Ureter (tissue), 1 donor: ENCODE results near the gene TGFB1. TPM values are rescaled to one million over a fixed set of nuclear protein-coding genes. Genes with fewer than 3 reads are reported as not detected.

Experiments
- DNase-seq: peaks from one replicate; pipeline ENCODE4 v3.0.0-alpha.2; 2020; ENCODE audit warnings: low spot score
- total RNA-seq: library from RNA; stranded (reverse); gene quantifications from one replicate; pipeline ENCODE4 v1.2.4, GENCODE V29; 2023
- donor health status: DM: yes; HTN: yes; CAD: no.

The TGFB1 gene
- total RNA-seq, 1 donor from 2014 or later: 26.3 TPM

DNA sequence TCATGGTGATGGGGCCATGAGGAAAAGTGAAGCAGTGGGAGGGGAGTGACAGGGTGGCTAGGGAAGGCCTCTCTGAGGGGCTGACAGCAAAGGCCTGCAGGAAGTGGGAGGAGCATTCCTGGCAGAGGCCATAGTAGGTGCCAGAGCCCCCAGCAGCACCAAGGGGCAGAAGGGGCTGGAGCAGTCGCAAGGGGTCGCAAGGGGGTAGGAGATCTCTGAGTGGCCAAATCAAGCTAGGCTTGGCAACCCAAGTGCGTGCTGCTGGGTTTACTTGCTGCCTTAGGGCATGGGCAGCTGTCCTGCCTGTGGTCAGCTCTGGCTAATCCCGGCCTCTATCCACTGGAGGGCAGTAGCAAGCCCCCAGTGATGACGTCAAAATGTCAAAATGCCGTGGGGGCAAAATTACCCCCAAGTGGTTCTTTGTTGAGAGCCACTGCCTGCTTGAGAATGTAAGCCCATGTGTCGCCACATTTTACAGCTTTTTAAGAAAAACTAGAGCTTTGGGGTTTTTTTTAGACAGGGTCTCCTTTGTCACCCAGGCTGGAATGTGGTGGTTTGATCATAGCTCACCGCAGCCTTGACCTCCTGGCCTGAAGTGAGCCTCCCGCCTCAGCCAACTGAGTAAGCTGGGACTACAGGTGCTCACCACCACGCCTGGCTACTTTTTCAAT, 32.0 kb downstream of the TGFB1 start:
- no peak for DNase-seq

DNA sequence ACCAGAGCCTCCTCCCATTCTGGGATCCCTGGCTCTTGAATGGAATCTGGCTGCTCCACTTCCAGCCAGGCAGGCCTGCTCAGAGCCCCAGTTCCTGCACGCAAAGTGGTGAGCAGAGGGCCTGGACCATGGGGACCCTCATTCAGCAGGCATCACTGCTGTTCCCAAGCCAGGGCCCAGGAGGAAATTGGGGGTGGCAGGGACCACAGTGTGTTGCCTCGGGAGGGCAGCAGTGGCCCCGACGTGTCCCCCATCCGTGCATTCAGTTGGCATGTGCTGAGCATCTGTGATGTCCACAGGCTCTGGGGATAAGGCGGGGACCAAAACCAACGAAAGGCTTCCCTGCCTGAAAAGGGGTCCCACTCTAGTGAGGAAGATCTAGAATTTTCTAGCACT, 32.5 kb downstream of the TGFB1 start:
- no peak for DNase-seq

DNA sequence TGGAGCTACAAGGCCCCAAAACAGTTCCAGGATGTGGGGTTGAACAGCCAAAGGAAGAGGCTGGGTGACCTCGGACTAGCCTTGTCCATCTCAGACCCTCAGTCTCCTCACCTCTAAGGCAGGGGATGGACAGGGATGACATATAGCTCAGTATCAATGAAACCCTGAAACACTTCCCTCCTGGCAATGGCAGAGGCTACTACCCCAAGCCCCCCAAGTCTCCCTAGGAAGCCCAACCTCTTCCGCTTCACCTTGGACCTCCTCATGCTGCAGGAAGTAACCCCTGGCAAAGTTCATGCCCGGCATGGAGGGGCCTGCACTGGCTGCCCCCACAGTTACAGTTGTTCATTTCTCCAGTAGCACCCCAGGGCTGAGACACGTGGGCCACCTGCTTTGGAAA, 33.2 kb downstream of the TGFB1 start:
- DNase-seq: no peak

DNA sequence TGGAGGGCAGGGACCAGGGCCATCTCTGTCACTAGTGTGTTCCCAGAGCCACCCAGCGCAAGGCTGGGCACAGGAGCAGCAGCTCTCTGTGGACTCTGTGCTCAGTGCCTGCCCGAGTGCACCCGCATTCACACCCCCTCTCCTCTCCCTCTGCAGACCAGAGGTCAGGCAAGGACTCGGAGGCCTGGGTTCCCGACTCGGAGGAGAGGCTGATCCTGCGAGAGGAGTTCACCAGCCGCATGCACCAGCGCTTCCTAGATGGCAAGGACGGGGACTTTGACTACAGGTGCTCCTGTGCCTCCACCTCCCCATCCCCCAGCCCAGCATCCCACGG, 33.6 kb downstream of the TGFB1 start:
- DNase-seq: no peak

DNA sequence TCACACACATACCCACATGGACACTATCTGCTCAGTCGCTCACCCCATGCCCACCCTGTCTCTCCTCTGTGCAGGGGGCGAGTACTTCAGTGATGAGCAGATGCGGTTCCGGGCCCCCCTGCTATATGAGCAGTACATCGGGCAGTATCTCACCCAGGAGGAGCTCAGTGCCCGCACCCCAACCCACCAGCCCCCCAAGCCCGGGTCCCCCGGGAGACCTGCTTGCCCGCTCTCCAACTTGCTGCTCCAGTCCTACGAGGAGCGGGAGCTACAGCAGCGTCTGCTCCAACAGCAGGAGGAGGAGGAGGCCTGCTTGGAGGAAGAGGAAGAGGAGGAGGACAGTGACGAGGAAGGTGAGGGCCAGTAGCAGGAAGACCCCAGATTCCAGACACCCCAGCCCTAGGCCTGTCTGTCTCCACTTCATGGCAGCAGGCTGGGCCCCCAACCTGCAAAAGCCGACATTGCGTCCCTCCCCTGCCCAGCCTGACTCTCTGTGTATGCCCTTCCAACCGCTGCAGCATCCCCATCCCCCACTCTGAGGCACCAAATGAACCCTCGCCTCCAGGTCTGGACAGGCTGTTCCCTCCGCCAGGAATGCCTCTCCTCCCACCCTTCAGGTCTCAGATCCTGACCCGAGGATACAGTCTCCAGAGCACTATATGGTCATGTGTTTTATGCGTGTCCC, 34.1 kb downstream of the TGFB1 start:
- DNase-seq: no peak

DNA sequence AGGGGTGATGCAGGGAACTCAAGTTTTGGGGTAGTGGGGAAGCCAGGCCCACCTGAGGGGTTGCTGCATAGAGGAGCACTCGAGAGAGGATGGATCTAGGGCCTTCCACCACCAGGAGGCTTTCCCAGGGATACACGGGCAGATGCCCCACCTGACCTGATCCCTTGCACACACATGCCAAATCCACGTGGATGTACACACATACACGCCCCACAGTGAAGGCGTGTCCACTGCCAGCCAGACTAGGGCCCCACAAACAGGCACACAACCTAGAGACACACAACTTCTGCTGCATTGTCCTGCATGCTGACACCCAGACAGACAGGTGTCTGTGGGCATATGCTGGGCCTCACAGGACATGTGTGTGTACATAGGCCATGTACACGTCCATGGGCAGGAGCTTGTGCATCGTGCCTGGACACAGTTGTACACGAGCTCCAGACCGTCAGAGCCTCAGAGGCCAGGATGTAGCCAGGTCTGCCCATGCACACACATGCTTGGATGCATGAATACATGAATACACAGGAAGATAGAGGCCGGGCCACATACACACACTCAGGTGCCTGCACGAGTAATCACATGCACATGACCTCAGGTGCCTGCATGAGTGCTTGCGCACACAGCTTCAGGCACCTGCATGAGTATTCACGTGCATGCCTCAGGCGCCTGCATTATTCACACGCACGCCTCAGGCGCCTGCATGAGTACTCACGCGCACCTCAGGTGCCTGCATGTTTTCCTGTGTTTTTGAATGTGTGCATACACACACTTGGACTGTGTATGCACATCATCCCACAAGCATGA, 34.8 kb downstream of the TGFB1 start:
- DNase-seq: no peak

DNA sequence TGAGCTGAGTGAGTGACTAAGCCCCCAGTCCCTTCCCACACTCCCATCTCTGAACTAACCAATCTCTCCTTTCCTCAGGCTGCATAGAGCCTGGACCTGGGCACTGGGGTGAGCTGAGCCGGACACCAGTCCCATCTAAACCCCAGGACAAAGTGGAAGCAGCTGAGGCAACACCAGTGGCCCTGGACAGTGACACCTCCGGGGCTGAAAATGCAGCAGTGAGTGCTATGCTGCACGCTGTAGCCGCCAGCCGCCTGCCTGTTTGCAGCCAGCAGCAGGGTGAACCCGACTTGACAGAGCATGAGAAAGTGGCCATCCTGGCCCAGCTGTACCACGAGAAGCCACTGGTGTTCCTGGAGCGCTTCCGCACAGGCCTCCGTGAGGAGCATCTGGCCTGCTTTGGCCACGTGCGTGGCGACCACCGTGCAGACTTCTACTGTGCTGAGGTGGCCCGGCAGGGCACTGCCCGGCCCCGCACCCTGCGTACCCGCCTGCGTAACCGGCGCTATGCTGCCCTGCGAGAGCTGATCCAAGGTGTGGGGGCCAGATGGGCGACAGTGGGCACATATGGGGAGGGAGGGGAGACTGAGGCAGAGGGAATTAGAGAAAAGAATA, 37.3 kb downstream of the TGFB1 start:
- no peak for DNase-seq

DNA sequence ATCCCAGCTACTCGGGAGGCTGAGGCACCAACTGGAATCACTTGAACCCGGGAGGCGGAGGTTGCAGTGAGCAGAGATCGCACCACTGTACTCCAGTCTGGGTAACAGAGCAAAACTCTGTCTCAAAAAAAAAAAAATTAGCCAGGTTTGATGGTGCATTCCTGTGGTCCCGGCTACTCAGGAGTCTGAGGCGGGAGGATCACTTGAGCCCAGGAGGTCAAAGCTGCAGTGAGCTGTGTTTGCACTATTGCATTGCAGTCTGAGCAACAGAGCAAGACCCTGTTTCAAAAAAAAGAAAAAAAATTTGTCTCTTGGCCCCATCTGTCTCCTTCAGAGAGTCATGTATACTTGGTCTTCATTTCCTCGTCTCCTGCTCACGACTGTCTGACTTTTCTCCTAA, 42.1 kb downstream of the TGFB1 start:
- no peak for DNase-seq

DNA sequence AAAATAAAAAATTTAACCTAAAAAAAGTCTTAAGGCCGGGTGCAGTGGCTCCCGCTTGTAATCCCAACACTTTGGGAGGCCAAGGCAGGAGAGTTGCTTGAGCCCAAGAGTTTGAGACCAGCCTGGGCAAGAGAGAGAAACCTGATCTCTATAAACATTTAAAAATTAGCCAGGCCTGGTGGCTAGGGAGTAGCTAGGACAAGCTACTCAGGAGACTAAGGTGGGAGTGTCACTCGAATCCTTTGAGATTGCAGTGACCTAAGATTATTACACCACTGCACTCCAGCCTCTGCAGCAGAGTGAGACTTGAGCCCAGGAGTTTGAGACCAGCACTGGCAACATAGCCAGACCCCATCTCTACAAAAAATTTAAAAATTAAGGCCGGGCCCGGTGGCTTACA, 42.6 kb downstream of the TGFB1 start:
- no peak for DNase-seq

DNA sequence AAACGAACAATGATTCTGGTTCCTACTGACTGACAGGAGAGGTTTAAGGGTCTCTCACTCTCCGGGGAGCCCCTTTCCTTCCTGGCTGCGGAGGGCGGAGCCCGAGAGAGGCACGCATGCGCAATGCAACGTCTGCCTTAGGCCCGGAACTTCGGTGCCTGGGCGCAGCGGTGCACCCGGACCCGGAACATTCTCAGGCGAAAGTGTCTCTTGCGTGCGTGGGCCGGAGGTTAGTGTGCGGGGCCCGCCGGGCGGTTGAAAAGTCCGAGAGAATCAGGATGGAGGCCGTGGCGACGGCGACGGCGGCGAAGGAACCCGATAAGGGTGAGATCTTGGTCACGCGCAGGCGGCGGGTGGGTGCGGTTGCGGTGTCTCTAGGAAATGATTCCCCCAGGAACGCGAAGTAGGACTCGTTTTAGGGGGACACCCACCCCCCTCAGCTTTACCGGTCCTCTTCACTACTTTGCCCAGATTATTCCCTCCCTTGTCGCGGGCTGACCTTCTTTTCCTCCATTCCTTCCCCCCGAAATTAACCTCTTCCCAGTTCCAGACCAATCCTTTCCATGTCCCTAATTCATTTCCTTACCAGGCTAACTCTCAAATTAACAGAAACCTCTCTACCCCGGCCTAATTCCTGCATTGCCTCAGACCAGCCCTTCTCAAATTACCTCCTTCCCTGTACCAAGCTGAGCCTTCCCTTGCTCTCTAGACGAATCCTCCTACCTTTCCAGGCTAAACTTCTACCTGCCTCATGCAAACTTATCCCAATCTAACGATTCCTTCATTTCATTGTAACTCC, 43.5 kb downstream of the TGFB1 start, which contains the start of gene CCDC97:
CCDC97 (plus strand) TSS at position 140 of the 799 bp plus-strand sequence; CDS start at position 279, 139 bp downstream.
- DNase-seq: peak; percentile 90

DNA sequence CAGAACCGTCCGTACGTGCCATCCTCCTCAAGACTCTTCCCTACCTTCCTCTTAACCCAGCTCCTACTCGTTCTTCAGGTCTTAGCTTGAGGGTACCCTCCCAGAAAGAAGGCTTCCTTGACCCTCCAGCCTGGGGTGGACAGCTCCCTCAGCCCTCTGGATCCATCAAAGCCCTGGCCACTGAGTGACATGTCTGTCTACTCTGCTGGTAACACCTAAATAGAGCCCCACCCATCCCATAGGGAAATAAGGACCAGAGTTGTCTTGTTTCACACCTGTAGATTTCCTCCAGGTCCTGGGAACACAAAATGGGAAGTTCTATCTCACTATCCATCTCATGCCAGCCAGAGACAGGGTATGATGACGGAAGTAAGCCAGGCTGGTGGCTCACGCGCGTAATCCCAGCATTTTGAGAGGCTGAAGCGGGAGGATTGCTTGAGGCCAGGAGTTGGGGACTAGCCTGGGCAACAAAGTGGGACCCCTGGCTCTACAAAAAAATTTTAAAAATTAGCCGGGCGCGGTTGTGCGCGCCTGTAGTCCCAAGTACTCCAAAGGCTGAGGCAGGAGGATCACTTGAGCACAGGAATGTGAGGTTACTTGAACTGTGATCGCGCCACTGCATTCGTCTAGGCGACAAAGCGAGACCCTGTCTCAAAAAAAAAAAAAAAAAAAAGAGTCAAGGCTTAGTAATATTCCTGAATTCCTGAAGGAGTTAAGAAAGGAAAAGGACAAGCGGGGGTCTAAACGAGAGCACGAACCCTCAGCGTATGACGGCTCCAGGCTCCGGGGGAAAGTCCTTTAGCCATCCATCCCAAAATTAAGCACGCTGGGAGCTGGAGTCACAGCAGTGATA, 44.3 kb downstream of the TGFB1 start:
- no peak for DNase-seq

DNA sequence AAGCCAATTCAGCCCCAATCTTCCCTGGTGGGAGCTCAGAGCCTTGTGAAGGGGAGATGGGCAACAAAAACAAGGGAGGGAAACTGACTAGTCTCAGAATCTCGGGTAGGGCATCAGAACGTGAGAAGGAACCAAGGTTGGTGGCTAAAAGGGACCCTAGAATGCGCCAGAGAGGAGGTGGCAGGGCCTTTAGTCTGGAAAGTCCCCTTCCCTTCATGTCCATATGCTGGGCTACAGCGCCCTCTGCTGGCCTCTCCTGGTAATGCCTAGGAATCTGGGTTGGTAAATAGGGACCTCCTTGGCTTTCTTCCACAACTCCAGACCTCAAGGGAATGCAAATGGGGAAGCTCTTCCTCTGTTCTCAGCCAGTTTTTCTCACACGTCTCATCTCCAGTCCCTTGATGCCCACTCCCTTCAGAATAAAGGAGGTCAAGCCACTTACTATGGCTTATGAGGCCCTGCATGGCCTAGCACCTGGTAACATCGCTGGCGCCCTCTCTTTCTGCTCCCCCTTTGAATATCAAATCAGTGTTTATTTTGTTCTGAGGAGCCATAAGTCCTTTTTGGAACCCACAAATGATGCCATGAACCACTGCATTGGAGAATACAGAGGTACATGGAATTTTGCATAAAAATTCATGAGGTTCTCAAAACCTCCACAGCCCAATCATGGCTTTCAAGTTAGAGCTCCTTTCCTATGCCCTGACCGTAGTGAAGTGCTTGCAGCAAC, 45.1 kb downstream of the TGFB1 start:
- DNase-seq: peak; percentile 96

DNA sequence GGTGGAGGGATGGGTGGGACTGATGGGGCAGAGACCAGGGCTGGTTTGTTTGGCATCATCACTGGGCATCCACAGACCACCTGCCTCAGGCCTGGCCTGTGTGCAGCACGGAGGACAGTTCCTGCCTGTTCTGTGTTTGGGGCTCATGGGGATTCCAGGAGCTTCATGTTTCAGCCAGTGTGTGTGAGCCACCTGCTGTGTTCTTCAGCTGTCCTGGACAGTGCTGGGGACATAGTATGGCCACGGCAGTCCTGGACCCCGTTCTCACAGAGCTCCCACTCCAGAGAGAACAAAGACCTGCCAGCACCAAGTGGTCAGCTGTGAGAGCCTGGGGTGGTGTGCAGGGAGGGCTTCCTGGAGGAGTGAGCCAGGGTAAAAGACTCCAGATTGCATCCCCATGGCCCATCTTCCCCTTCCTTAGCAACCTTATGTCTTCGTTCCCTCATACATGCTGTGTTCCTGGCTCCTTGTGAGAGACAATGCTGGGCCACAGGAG, 45.7 kb downstream of the TGFB1 start:
- DNase-seq: no peak

DNA sequence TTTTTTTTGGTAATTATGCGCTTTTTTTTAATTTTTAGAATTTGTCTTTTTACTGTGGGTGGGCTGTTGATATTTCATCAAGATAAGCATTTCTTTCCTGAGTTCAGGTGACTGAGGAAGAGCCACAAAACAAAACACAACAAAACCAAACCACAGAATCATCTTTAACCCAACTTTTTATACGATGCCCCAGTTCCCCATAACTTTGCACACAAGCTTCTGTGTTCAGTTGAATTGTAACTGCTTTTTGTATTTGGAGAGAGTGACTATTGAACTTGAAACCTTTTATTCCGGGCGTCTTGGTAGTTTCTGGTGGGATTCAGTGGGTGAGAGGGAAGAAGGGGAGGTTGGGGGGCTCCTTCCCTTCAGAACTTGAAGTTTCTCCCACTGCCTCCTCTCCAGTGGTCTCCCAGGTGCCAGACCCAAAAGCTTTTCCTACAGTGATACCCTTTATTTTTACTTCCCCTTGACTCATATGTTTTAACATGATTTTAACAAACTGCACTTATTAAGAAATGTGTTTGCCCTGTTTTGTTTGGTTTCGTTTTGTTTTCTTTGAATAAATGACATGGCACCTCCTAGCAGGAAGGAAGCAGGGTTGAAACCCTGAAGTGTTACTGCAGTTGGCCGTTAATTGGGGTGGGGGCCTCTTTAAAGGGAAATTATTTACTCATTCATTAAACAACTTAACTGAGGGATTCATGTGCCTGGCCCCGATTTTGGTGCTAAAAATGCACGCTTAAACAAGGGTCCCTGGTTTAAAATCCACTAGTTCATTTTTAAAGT, 46.4 kb downstream of the TGFB1 start:
- DNase-seq: no peak

DNA sequence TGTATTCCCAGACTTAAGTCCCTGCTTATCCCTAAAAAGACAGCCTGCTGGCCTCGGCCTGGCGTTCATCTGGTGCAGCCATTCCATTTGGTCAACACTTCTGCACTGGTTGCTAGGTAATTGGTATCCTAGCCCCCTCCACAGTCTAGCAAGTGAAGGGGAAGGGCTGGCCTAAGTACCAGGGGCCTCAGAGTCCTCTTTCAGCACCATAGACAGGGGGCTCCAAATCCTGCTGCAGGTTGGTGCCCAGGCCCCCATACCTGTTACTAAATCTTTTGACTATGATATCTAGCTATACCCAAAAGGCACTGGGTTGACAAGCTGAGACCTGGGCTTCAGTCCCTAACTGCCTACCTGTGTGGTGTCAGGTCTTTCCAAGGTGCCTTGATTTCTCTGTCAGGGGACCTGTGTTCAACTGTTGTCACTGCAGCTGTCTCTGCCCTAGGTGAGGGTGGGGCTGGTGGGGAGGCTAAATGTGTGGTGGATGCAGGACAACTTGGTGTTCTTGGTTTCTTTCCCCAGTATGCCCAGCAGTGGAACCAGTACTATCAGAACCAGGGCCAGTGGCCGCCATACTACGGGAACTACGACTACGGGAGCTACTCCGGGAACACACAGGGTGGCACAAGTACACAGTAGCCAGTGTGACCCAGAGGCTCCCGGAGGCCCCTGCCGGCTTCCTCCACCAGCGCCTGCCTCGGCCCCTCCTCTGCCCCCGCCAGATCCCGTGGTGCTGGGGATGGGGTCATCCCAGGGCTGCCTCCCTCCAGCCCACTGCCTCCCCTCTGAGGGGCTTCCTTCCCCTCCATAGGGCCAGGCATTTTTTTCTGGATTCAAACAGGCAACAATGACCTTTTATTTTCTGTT, 47.6 kb downstream of the TGFB1 start:
- DNase-seq: no peak

DNA sequence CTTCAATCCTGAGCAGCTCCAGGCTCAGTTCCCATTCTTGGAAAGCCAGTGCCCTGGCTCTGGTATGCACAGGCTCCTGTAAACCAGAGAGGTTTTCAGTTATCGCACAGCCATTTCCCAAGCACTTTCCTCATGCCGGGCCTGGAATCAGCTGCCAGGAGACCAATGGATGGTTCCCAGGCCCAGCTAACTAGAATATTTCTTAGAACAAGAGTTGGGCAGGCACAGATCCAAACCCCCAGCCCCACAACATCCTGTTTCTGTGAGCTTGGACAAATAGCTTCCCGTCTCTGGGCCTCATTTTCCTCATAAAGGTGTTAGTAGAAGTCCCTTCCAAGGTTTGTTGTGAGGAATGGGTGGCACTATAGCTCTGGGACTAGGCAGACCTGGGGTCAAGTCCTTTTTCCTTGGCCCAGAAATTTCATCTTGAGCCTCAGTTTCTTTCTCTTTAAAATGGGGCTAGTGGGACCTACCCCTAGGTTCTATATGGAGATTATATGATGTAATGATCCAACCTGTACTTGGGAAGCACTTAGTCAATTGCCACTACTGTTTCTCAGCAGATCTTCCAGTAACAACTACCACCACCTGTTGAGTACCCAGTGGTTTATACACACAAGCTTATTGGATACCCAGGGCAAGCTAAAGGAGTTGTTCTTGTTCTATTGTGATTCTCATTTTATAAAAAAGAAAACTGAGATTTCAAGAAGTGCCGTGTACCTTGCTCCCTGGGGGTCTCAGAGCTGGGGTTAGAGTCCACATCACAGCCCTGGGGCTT, 48.8 kb downstream of the TGFB1 start:
- no peak for DNase-seq

DNA sequence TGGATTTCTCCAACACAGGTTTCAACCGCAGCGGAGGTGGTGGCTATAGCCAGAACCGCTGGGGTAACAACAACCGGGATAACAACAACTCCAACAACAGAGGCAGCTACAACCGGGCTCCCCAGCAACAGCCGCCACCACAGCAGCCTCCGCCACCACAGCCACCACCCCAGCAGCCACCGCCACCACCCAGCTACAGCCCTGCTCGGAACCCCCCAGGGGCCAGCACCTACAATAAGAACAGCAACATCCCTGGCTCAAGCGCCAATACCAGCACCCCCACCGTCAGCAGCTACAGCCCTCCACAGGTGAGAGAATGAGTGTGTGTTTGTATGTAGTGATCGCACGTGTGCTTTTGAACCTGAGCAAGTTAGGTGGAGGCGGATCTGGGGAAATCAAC, 49.8 kb downstream of the TGFB1 start:
- DNase-seq: no peak
